Lung (tissue), 12 donors: ENCODE data around the gene LCMT2. TPM values are rescaled to one million over a fixed set of nuclear protein-coding genes. Genes with fewer than 3 reads are reported as not detected.
A peak's percentile ranks its signal among the peaks of the same experiment; 100 is the strongest.

Experiments used
- ATAC-seq: fragments of 200-7000 bp; cut with Tn5 transposase; one replicate; pipeline ENCODE4 v1.9.1; 2020; ENCODE audit warnings: moderate number of reproducible peaks; ENCODE audit not compliant: insufficient read depth, low FRiP score
- DNase-seq, 3 donors: peaks; one replicate each; pipeline ENCODE4 v3.0.0-alpha.2; 2013 to 2017
- H3K27ac ChIP-seq, 2 donors: one replicate each; pipeline ENCODE4 v1.5.1; 2013; ENCODE audit warnings: mild to moderate bottlenecking in 2 of 2, moderate library complexity in 2 of 2, control low read depth in 1 of 2, inconsistent platforms in 1 of 2, low read depth in 1 of 2, low read length in 1 of 2
- H3K27me3 ChIP-seq, 3 donors: one replicate each; pipeline ENCODE4 v1.5.1; 2013; ENCODE audit warnings: low read length in 2 of 3; ENCODE audit not compliant: control insufficient read depth in 3 of 3, insufficient read depth in 3 of 3
- H3K36me3 ChIP-seq, 4 donors: one replicate each; pipeline ENCODE4 v1.5.1; 2013; ENCODE audit warnings: low read length in 4 of 4, mild to moderate bottlenecking in 1 of 4, moderate library complexity in 1 of 4; ENCODE audit not compliant: control insufficient read depth in 4 of 4, insufficient read depth in 4 of 4
- H3K4me1 ChIP-seq, 5 donors: one replicate each; pipeline ENCODE4 v1.5.1; 2013; ENCODE audit warnings: low read length in 5 of 5, mild to moderate bottlenecking in 2 of 5, moderate library complexity in 1 of 5; ENCODE audit not compliant: control insufficient read depth in 5 of 5, insufficient read depth in 5 of 5
- H3K4me3 ChIP-seq: one replicate; pipeline ENCODE4 v1.5.1; 2013; ENCODE audit warnings: mild to moderate bottlenecking, control low read depth, moderate library complexity
- H3K9ac ChIP-seq, 2 donors: one replicate each; pipeline ENCODE4 v1.5.1; 2013; ENCODE audit warnings: low read length in 2 of 2, control low read depth in 1 of 2; ENCODE audit not compliant: insufficient read depth in 1 of 2
- H3K9me3 ChIP-seq, 4 donors: one replicate each; pipeline ENCODE4 v1.5.1; 2013; ENCODE audit warnings: low read length in 3 of 4, mild to moderate bottlenecking in 1 of 4, moderate library complexity in 1 of 4; ENCODE audit not compliant: control insufficient read depth in 4 of 4, insufficient read depth in 3 of 4
- WGBS, 2 donors: extraction: QIAGEN DNeasy Blood & Tissue Kit; methylation state at CpG; one replicate each; pipeline ENCODE4 v1.1.7; 2013; 5-methylcytosine and 5-hydroxymethylcytosine counted together
- polyA plus RNA-seq, 2 donors: library from polyadenylated mRNA; stranded (reverse); fragments of 200-250 nt; gene quantifications; one replicate each; pipeline ENCODE4 v1.2.1, GENCODE V29; 2013
- total RNA-seq, 2 donors: library from RNA; depleted of rRNA in 1 of 2; stranded (reverse); fragments of >200 nt in 1 of 2; gene quantifications; one replicate each; pipeline ENCODE4 v1.2.1, GENCODE V29; 2014 to 2021
- TF ChIP-seq, protein P1 (sequence below): IDR thresholded peaks from 2 replicates; pipeline ENCODE4 v1.5.1; 2012; ENCODE audit warnings: mild to moderate bottlenecking; ENCODE audit errors: control extremely low read depth, extremely low read depth
- donor health status: control.
- donor health status: control.
- donor health status: Bipolar disorder and iron deficiency.
- donor health status: healthy.
- donor health status: DM: yes; HTN: yes; CAD: no.

Gene LCMT2
- total and polyA plus RNA-seq, 4 donors = 3.3 to 10.6 (median 4.4) TPM

DNA sequence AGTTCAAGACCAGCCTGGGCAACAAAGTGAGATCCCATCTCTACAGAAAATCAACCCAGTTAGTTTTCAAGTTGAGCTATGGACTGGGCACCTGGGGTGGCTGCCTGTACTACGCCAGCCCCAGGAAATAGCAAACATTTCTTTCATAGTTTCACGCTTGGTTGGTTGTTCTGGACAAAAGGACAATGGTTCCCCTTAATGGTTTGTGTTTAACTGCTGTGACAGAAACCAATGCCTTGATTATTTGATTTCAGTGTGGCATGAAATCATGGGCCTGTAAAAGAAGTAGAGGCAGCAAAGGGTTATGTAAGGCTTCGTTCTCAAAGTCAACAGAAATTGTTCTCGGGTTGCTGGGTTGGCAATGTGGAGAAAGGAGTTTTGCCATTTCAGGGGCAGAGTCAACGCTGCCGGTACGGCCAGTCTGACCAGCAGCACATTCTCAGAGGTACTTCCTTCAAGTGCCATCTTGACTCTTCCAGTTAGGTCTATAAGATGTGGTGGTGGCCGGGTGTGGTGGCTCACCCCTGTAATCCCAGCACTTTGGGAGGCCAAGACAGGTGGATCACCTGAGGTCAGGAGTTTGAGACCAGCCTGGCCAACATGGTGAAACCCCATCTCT, 12.7 kb downstream of the LCMT2 start:
- Histone ChIP-seq H3K4me3 (no peak overlapping the region), H3K27me3 (peaks cover 0 to 15% (median 0%) of the 10 kb centered on the region in 3 donors), H3K27ac (no peak overlapping the region), H3K9me3 (no peaks in the 10 kb centered on the region), H3K4me1 (peaks cover 0 to 2% (median 0%) of the 10 kb centered on the region in 5 donors), H3K36me3 (no peaks in the 10 kb centered on the region), H3K9ac (no peak overlapping the region)
- DNase-seq = no peak
- 76 to 81% methylated on average over 8 of the region's 8 CpGs for WGBS, 2 donors
- TF ChIP-seq, protein P1, sequence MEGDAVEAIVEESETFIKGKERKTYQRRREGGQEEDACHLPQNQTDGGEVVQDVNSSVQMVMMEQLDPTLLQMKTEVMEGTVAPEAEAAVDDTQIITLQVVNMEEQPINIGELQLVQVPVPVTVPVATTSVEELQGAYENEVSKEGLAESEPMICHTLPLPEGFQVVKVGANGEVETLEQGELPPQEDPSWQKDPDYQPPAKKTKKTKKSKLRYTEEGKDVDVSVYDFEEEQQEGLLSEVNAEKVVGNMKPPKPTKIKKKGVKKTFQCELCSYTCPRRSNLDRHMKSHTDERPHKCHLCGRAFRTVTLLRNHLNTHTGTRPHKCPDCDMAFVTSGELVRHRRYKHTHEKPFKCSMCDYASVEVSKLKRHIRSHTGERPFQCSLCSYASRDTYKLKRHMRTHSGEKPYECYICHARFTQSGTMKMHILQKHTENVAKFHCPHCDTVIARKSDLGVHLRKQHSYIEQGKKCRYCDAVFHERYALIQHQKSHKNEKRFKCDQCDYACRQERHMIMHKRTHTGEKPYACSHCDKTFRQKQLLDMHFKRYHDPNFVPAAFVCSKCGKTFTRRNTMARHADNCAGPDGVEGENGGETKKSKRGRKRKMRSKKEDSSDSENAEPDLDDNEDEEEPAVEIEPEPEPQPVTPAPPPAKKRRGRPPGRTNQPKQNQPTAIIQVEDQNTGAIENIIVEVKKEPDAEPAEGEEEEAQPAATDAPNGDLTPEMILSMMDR = no peak
- ATAC-seq = no peak

DNA sequence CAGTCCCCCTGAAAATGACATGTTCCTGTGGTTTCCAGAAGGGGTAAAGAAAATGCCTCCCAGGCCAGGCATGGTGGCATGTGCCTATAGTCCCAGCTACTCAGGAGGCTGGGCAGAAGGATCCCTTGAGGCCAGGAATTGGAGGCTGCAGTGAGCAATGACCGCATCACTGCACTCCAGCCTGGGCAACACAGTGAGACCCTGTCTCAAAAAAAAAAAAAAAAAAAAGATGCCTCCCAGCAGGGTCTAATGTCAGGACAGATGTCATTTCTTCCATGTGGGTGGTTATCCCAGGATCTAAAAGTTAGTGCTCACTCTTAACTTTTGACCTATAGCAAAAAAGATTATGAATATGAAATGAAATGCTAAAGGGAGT, 13.4 kb downstream of the LCMT2 start:
- no peak for DNase-seq
- H3K27ac ChIP-seq = no peak overlapping the region
- H3K9ac ChIP-seq = no peak overlapping the region
- ATAC-seq = no peak
- TF ChIP-seq, protein P1 = no peak
- H3K4me3 ChIP-seq = no peak overlapping the region
- H3K36me3 ChIP-seq = no peaks in the 10 kb centered on the region
- H3K4me1 ChIP-seq = peaks cover 0 to 2% (median 0%) of the 10 kb centered on the region in 5 donors
- H3K9me3 ChIP-seq = no peaks in the 10 kb centered on the region
- H3K27me3 ChIP-seq = peaks cover 0 to 15% (median 0%) of the 10 kb centered on the region in 3 donors
- 98 to 100% methylated on average over 1 of the region's 1 CpG for WGBS, 2 donors

DNA sequence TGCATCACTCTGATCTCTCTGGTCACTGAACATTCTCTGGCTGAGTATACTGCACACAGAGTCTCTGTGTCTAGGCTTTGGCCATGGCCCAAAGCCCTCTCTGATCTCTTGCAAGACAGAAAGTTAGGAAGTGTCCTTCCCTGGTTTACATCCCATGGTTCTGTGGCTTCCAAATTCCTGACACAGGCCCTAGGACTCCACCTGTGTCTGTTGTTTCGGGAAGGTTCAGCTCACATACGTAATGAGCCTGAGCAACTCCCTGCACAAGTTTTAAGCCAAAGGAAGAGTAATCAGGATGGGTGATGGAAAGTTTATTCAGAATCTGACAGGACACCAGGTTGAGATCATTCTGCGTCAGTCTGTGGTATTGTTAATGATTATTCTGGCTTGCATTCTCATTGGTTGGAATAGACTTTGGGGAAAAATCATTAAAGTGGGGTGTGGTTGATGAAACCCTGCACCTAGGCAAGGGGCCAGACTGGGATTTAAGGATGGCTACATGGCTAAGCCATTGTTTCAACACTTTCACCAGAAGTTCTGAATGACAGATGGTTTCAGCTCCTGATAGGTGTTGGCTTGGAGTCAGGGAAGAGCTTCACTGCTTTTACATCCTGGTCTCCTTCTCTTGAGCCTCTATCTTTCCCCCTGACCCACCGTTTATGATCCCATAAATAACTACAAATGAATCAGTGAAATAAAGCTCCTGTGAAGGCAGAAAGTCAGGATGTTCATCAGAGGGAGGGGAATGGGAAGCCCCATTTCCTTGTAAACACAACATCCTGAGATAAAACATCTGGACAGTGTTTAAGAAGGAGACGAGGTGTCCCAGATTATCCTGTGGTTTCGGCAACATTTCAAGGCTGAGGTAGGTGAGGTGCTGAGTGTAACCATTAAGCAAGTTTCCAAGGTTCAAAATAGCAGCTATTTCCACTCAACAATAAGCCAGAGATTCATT, 14.1 kb downstream of the LCMT2 start:
- ATAC-seq (no peak), DNase-seq (peak in 1 of 3 donors; percentile 40)
- TF ChIP-seq, protein P1 = no peak
- Histone ChIP-seq H3K9ac (no peak overlapping the region), H3K36me3 (no peaks in the 10 kb centered on the region), H3K4me3 (no peak overlapping the region), H3K27ac (no peak overlapping the region), H3K9me3 (no peaks in the 10 kb centered on the region), H3K4me1 (peaks cover 0 to 2% (median 0%) of the 10 kb centered on the region in 5 donors), H3K27me3 (peaks cover 0 to 12% (median 2%) of the 10 kb centered on the region in 3 donors)
- WGBS, 2 donors = 49 to 64% methylated on average over 6 of the region's 6 CpGs
